NT2/D1 (cell line): ENCODE data around the gene DDX3X.
"Not testable (repeated sequence)": the region's sequence is repeated elsewhere in the genome, so short reads cannot be mapped to it uniquely, and the experiment has no call there.

ENCODE experiments used
- DNase-seq: peaks from one replicate; pipeline ENCODE4 v3.0.0-alpha.2; 2011; ENCODE audit warnings: low read depth, low spot score
- H3K27me3 ChIP-seq: 2 replicates; pipeline ENCODE4 v1.6.0; 2011; ENCODE audit warnings: mild to moderate bottlenecking; ENCODE audit not compliant: insufficient read length, insufficient read depth
- H3K36me3 ChIP-seq: 2 replicates; pipeline ENCODE4 v1.6.1; 2011; ENCODE audit warnings: mild to moderate bottlenecking, low read length, mixed read lengths; ENCODE audit not compliant: insufficient read depth, insufficient read length
- H3K4me1 ChIP-seq: 2 replicates; pipeline ENCODE4 v1.5.1; 2011; ENCODE audit not compliant: insufficient read depth, insufficient read length
- H3K4me3 ChIP-seq: 2 replicates; pipeline ENCODE4 v1.5.1; 2011; ENCODE audit warnings: low read depth; ENCODE audit not compliant: insufficient read length
- H3K9ac ChIP-seq: 2 replicates; pipeline ENCODE4 v1.6.0; 2011; ENCODE audit warnings: low read depth; ENCODE audit not compliant: insufficient read length
- H3K9me3 ChIP-seq: 2 replicates; pipeline ENCODE4 v1.5.1; 2011; ENCODE audit warnings: mild to moderate bottlenecking, low read length; ENCODE audit not compliant: insufficient read depth
- SUZ12 ChIP-seq: IDR thresholded peaks from 2 replicates; pipeline ENCODE4 v1.6.1; 2011; ENCODE audit not compliant: insufficient read length, insufficient read depth; ENCODE audit errors: extremely low read depth
- YY1 ChIP-seq: IDR thresholded peaks from 2 replicates; pipeline ENCODE4 v1.6.1; 2011; ENCODE audit not compliant: insufficient read length, insufficient read depth
- ZNF274 ChIP-seq: IDR thresholded peaks from 2 replicates; pipeline ENCODE4 v1.6.1; 2011; ENCODE audit warnings: mild to moderate bottlenecking, low read depth, low read length

Gene DDX3X

DNA sequence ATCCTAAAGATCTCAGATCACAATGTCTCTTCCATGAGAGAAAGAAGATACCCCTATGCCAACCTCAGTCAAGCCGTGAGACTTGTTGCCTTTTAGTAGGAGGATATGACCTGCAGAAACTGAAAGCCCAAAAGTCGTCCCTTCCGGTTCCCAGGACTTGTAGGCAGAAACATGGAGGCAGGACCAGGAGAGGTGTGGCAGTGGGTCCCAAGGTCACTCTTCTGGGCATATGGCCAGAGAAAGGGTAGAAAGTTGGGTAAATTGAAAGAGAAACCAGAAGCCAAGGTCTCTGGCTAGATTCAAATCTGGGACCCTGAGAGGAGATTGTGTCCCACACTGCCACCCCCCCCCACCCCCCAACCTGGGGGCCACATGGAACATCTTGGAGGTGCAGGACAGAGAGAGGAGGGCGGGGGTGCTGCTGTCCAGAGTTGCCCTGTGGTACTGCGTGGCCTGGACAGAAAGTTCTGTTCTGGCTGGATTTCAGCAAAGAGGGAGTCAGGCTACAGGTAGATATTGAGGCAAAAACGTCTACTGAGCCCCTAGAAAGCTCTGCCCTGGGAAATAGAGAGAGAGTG, 55.4 kb downstream of the DDX3X start:
- Histone ChIP-seq H3K4me1 (no peaks in the 10 kb centered on the region), H3K9ac (no peak overlapping the region), H3K4me3 (no peak overlapping the region), H3K9me3 (no peaks in the 10 kb centered on the region), H3K36me3 (no peaks in the 10 kb centered on the region), H3K27me3 (no peaks in the 10 kb centered on the region)
- TF ChIP-seq SUZ12 (no peak), ZNF274 (no peak), YY1 (no peak)
- no peak for DNase-seq

DNA sequence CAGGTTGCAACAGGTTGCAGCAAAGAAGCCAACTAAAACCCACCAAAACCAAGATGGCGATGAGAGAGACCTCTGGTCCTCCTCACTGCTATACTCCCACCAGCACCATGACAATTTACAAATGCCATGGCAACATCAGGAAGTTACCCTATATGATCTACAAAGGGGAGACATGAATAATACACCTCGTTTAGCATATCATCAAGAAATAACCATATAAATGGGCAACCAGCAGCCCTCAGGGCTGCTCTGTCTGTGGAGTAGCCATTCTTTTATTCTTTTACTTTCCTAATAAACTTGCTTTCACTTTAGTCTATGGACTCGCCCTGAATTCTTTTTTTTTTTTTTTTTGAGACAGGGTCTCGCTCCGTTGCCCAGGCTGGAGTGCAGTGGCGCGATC, 56.6 kb downstream of the DDX3X start:
- not testable (repeated sequence) for H3K9ac ChIP-seq, H3K27me3 ChIP-seq, H3K9me3 ChIP-seq, H3K4me1 ChIP-seq, H3K4me3 ChIP-seq, H3K36me3 ChIP-seq, DNase-seq

DNA sequence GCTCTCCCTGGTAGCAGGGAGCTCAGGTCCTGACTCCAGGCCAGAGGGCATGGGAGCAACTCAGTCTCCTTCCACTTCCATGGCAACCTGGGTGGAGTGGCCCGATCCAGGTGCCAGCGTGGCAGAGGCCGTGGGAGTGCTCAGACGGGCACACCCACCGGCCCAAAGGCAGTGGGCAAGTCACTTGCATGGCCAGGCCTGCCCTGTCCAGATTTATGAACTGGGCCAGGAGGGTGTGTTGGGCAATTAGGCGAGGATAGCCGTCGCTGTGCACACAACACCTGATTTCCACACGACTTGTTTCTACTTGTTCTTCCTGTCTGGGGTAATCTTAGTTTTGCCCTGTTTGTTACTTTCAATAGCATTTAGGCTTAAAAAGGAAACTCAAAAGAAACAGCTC, 57.6 kb downstream of the DDX3X start:
- DNase-seq, result no peak
- no peak for TF ChIP-seq YY1
- no peak for TF ChIP-seq SUZ12
- TF ChIP-seq ZNF274, result no peak
- Histone ChIP-seq H3K9me3 (no peaks in the 10 kb centered on the region), H3K4me3 (no peak overlapping the region), H3K9ac (no peak overlapping the region), H3K27me3 (no peaks in the 10 kb centered on the region), H3K4me1 (no peaks in the 10 kb centered on the region), H3K36me3 (no peaks in the 10 kb centered on the region)

DNA sequence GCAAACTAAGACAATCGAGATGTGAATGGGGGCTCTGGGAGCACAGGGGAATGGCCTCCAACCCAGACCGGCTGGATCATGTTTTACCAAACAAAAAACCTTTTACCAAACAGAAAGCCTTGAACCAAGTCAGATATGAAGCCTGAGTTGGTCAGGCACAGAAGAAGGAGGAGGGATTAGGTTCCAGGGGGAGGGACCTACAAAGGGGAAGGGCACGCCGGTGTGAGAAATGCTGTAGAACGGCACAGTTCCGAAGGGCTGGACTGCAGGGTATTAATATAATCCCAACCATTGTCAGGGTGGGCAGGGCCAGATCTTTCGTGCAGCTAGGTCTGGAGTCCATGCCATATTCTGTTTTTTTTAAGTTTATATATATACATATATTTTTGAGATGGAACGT, 60.3 kb downstream of the DDX3X start:
- no peaks in the 10 kb centered on the region for H3K36me3 ChIP-seq
- no peaks in the 10 kb centered on the region for H3K4me1 ChIP-seq
- H3K9me3 ChIP-seq, result peaks cover 5% of the 10 kb centered on the region; the same call in 1 of the 2 replicates
- no peaks in the 10 kb centered on the region for H3K27me3 ChIP-seq
- no peak for TF ChIP-seq ZNF274
- no peak for TF ChIP-seq SUZ12
- no peak for TF ChIP-seq YY1
- no peak for DNase-seq
- H3K9ac ChIP-seq, result no peak overlapping the region
- no peak overlapping the region for H3K4me3 ChIP-seq

DNA sequence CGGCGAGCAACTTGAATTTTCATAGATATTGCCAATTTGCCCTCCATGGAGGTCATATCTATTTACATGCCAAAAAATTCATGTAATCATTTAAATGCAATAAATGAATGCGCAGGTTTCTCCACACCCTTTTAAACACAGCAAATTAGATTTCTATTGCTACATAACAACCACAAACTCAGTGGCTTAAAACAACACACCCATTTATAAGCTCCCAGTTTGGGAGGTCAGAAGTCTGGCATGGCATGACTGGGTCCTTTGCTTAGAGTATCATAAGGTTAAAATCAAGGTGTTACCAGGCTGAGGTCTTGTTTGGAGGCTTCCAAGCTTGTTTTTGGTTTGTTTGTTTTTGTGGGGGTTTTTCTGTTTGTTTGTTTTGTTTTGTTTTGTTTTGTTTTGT, 63.3 kb downstream of the DDX3X start:
- H3K9me3 ChIP-seq, result peaks cover 5% of the 10 kb centered on the region; the same call in 1 of the 2 replicates
- no peaks in the 10 kb centered on the region for H3K4me1 ChIP-seq
- no peak for DNase-seq
- no peak overlapping the region for H3K9ac ChIP-seq
- no peaks in the 10 kb centered on the region for H3K27me3 ChIP-seq
- TF ChIP-seq ZNF274 (no peak), SUZ12 (no peak), YY1 (no peak)
- H3K4me3 ChIP-seq, result no peak overlapping the region
- H3K36me3 ChIP-seq, result no peaks in the 10 kb centered on the region

DNA sequence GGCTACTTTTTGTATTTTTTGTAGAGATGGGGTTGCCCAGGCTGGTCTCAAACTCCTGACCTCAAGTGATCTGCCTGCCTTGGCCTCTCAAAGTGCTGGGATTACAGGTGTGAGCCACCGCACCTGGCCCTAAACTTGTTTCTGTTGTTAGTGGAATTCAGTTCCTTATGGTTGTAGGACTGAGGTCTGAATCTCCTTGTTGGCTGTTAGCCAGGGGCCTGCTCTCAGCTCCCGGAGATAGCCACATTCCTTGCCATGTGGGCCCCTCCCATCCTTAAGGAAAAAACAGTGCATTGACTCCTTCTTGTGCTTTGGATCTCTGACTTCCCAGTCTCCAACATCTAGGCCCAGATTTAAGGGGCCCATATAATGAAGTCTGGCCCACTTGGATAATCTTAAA, 63.8 kb downstream of the DDX3X start:
- no peak overlapping the region for H3K4me3 ChIP-seq
- no peak for TF ChIP-seq ZNF274
- no peak for TF ChIP-seq SUZ12
- no peak for TF ChIP-seq YY1
- no peak for DNase-seq
- H3K9me3 ChIP-seq, result peaks cover 5% of the 10 kb centered on the region; the same call in 1 of the 2 replicates
- H3K9ac ChIP-seq, result no peak overlapping the region
- H3K27me3 ChIP-seq, result no peaks in the 10 kb centered on the region
- no peaks in the 10 kb centered on the region for H3K4me1 ChIP-seq
- no peaks in the 10 kb centered on the region for H3K36me3 ChIP-seq

DNA sequence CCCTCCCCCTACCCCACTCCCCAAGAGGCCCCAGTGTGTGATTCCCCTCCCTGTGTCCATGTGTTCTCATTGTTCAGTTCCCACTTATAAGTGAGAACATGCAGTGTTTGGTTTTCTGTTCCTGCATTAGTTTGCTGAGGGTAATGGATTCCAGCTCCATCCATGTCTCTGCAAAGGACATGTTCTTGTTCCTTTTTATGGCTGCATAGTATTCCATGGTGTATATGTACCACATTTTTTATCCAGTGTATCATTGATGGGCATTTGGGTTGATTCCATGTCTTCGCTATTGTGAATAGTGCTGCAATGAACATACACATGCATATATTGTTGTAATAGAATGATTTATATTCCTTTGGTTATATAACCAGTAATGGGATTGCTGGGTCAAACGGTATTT, 68.6 kb downstream of the DDX3X start:
- not testable (repeated sequence) for H3K27me3 ChIP-seq, H3K4me1 ChIP-seq, H3K36me3 ChIP-seq, H3K4me3 ChIP-seq, DNase-seq, H3K9ac ChIP-seq, H3K9me3 ChIP-seq

DNA sequence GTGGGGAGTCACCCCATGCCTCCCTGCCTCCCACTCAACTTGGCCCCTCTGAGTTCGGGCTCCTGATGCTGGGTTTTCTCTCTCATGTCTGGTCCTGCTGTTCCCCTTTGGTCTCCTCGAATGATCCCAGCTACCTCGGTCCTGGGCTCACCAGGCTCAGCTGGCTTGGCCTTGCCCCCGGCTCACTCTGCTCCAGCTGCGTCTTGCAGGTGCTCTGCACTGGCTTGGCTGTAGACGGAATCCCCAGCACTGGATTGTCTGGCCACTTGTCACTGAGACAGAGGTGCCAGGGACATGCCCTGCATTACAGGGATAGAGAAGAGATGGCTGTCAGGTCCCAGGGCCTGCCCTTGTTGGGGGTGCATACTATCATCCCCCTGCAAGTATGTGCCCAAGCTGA, 71.6 kb downstream of the DDX3X start:
- Histone ChIP-seq H3K4me1 (peaks cover 2% of the 10 kb centered on the region), H3K9ac (no peak overlapping the region), H3K9me3 (no peaks in the 10 kb centered on the region), H3K4me3 (no peak overlapping the region), H3K36me3 (no peaks in the 10 kb centered on the region), H3K27me3 (no peaks in the 10 kb centered on the region)
- TF ChIP-seq SUZ12 (no peak), YY1 (no peak), ZNF274 (no peak)
- DNase-seq, result no peak
